Endodermal cell (in vitro differentiated cells): ENCODE results near the gene MPZL2. TPM values are rescaled to one million over a fixed set of nuclear protein-coding genes. Genes with fewer than 3 reads are reported as not detected.

Experiments
- DNase-seq: peaks from one replicate; pipeline ENCODE4 v3.0.0-alpha.2; 2017
- H3K27ac ChIP-seq: 2 replicates; pipeline ENCODE4 v1.5.1; 2013; ENCODE audit warnings: mild to moderate bottlenecking, low read depth, low read length, moderate library complexity
- H3K27me3 ChIP-seq: 2 replicates; pipeline ENCODE4 v1.6.1; 2013; ENCODE audit warnings: mild to moderate bottlenecking, low read length, moderate library complexity; ENCODE audit not compliant: insufficient read depth, control insufficient read depth, poor library complexity, severe bottlenecking
- H3K36me3 ChIP-seq: 2 replicates; pipeline ENCODE4 v1.7.0; 2013; ENCODE audit warnings: mild to moderate bottlenecking, low read length, moderate library complexity; ENCODE audit not compliant: control insufficient read depth, insufficient read depth
- H3K4me1 ChIP-seq: one replicate; pipeline ENCODE4 v1.7.0; 2013; ENCODE audit warnings: low read length; ENCODE audit not compliant: control insufficient read depth, insufficient read depth
- H3K4me3 ChIP-seq: 2 replicates; pipeline ENCODE4 v1.5.1; 2013; ENCODE audit warnings: mild to moderate bottlenecking, low read length, moderate library complexity
- H3K9ac ChIP-seq: 2 replicates; pipeline ENCODE4 v1.6.1; 2013; ENCODE audit warnings: mild to moderate bottlenecking, low read length, moderate library complexity; ENCODE audit not compliant: poor library complexity, severe bottlenecking; ENCODE audit errors: extremely low read depth
- H3K9me3 ChIP-seq: 2 replicates; pipeline ENCODE4 v1.6.1; 2013; ENCODE audit warnings: mild to moderate bottlenecking, low read length, moderate library complexity; ENCODE audit not compliant: control insufficient read depth
- H3K27ac Mint-ChIP-seq: 2 replicates; pipeline ENCODE4 v1.8.0; 2020; ENCODE audit warnings: mixed read lengths
- H3K27me3 Mint-ChIP-seq: 2 replicates; pipeline ENCODE4 v1.8.0; 2021; ENCODE audit warnings: mild to moderate bottlenecking, mixed read lengths; ENCODE audit not compliant: insufficient read depth
- H3K36me3 Mint-ChIP-seq: 2 replicates; pipeline ENCODE4 v1.8.0; 2020; ENCODE audit warnings: low read depth, mixed read lengths
- H3K4me1 Mint-ChIP-seq: 2 replicates; pipeline ENCODE4 v1.8.0; 2020; ENCODE audit warnings: mixed read lengths
- H3K4me3 Mint-ChIP-seq: 2 replicates; pipeline ENCODE4 v1.8.0; 2020; ENCODE audit warnings: mild to moderate bottlenecking, moderate library complexity, mixed read lengths
- H3K9me3 Mint-ChIP-seq: 2 replicates; pipeline ENCODE4 v1.8.0; 2020; ENCODE audit warnings: mild to moderate bottlenecking, mixed read lengths
- WGBS, 2 experiments: methylation state at CpG; one replicate each; pipeline versions ENCODE4 v1.1.5 to v1.1.7; 2013; ENCODE audit warnings: missing lambda C conversion rate in 2 of 2, mixed read lengths in 1 of 2; ENCODE audit not compliant: insufficient coverage in 1 of 2, insufficient read length in 1 of 2; 5-methylcytosine and 5-hydroxymethylcytosine counted together
- total RNA-seq, 2 donors: library from RNA; stranded (reverse); fragmentation: NEBNext Ultra II Directional in 1 of 2; extraction: Animal tissue kit (Norgen Biotek cat#: 25700) in 1 of 2; gene quantifications; 2 replicates in 1 of 2; 3 replicates in 1 of 2; pipeline ENCODE4 v1.2.1, GENCODE V29; 2021
- TF ChIP-seq, protein P1 (sequence below): fragments of 200-600 bp; sonication (generic); conservative IDR thresholded peaks from 2 replicates; pipeline ENCODE4 v1.5.0; 2021; ENCODE audit warnings: antibody characterized with exemption, mild to moderate bottlenecking

The MPZL2 gene
- total RNA-seq, 2 donors from 2014 or later, result 3.2 to 4.4 TPM

DNA sequence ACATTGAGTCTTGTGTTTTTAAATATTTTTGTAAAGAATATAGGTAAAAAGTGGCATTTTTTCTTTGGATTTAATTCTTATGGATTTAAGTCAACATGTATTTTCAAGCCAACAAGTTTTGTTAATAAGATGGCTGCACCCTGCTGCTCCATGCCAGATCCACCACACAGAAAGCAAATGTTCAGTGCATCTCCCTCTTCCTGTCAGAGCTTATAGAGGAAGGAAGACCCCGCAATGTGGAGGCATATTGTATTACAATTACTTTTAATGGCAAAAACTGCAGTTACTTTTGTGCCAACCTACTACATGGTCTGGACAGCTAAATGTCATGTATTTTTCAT is 40.1 kb upstream of the MPZL2 start:
- no peak overlapping the region for H3K27ac Mint-ChIP-seq
- peaks cover 7% of the 10 kb centered on the region for H3K4me1 Mint-ChIP-seq
- Histone ChIP-seq H3K9ac (no peak overlapping the region), H3K27ac (no peak overlapping the region), H3K27me3 (peaks cover 18% of the 10 kb centered on the region), H3K4me1 (no peaks in the 10 kb centered on the region), H3K36me3 (no peaks in the 10 kb centered on the region), H3K9me3 (no peaks in the 10 kb centered on the region), H3K4me3 (no peak overlapping the region)
- no peak for DNase-seq
- H3K36me3 Mint-ChIP-seq, result no peaks in the 10 kb centered on the region
- 71 to 100% methylated on average over 1 of the region's 1 CpG for WGBS, 2 experiments
- TF ChIP-seq, protein P1, sequence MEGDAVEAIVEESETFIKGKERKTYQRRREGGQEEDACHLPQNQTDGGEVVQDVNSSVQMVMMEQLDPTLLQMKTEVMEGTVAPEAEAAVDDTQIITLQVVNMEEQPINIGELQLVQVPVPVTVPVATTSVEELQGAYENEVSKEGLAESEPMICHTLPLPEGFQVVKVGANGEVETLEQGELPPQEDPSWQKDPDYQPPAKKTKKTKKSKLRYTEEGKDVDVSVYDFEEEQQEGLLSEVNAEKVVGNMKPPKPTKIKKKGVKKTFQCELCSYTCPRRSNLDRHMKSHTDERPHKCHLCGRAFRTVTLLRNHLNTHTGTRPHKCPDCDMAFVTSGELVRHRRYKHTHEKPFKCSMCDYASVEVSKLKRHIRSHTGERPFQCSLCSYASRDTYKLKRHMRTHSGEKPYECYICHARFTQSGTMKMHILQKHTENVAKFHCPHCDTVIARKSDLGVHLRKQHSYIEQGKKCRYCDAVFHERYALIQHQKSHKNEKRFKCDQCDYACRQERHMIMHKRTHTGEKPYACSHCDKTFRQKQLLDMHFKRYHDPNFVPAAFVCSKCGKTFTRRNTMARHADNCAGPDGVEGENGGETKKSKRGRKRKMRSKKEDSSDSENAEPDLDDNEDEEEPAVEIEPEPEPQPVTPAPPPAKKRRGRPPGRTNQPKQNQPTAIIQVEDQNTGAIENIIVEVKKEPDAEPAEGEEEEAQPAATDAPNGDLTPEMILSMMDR, result no peak
- peaks cover 27% of the 10 kb centered on the region for H3K27me3 Mint-ChIP-seq
- no peaks in the 10 kb centered on the region for H3K9me3 Mint-ChIP-seq
- H3K4me3 Mint-ChIP-seq, result no peak overlapping the region

DNA sequence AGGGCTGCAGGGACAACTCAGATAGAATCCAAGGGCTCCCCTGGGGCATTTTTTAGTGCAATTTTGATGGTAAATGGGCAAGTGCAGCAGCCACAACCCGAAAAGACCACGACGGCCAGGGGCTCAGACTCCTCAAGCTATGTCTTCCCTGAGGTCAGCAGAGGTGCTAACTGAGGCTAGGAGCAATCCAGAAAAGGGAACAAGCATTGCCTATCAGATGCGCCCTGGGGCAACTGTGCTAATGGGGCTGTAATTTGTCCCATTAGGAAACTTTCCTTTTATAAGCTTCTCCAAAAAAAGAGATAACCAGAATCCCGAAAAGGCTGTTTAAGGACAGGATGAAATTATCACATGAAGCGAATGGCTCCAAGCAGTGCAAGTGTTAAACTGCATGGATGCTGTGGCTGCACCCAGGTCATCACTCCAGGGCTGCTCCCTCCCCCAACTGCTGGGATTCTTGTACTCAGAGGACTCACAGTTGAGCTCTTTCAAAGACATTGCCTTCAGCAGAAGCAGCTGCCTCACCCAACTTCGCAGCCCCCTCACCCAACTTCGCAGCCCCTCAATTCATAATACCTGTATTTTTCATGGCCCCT is 37.6 kb upstream of the MPZL2 start:
- no peaks in the 10 kb centered on the region for H3K4me1 ChIP-seq
- no peak for DNase-seq
- H3K27ac ChIP-seq, result no peak overlapping the region
- H3K36me3 ChIP-seq, result no peaks in the 10 kb centered on the region
- WGBS, 2 experiments, result 69 to 72% methylated on average over 5 to 8 of the region's 8 CpGs
- Mint-ChIP-seq H3K4me1 (peaks cover 7% of the 10 kb centered on the region), H3K27ac (no peak overlapping the region), H3K4me3 (no peak overlapping the region), H3K27me3 (peaks cover 27% of the 10 kb centered on the region), H3K9me3 (no peaks in the 10 kb centered on the region), H3K36me3 (no peaks in the 10 kb centered on the region)
- H3K9me3 ChIP-seq, result no peaks in the 10 kb centered on the region
- no peak overlapping the region for H3K4me3 ChIP-seq
- H3K9ac ChIP-seq, result no peak overlapping the region
- H3K27me3 ChIP-seq, result peaks cover 18% of the 10 kb centered on the region
- TF ChIP-seq, protein P1, result no peak

DNA sequence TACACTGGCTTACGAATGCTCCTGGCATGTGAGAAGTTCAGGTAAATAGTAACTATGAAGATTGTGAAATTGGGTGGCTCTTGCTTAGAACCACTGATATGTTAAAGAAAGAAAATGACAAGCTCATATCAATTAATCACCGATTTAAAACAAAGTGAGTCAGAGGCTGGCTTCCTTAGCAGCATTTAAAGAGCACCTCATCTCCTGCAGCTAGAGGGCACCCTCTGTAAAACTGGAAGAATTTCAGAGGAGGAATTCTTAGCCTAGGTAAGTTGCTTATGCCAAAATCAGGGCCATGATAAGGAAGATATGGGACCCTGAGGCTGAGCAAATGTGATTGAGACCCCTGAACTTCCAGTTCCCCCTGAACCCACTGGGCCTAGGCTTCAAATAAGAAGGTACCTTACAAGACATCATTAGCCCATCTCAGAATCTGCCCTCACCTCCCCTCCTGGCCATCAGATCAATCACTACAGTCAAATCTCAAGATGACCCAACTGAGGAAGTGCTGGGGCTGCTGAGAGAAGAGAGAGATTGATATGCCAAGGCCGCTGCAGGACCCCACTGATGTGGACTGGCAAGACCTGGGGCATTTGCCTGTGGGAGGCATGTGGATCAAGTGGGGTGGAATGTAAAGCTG is 31.8 kb upstream of the MPZL2 start:
- Mint-ChIP-seq H3K4me3 (no peak overlapping the region), H3K27ac (no peak overlapping the region), H3K27me3 (peaks cover 30% of the 10 kb centered on the region), H3K4me1 (no peaks in the 10 kb centered on the region), H3K9me3 (no peaks in the 10 kb centered on the region), H3K36me3 (no peaks in the 10 kb centered on the region)
- H3K4me3 ChIP-seq, result no peak overlapping the region
- no peak overlapping the region for H3K27ac ChIP-seq
- 79 to 93% methylated on average over 2 to 3 of the region's 3 CpGs for WGBS, 2 experiments
- peaks cover 18% of the 10 kb centered on the region for H3K27me3 ChIP-seq
- H3K9me3 ChIP-seq, result no peaks in the 10 kb centered on the region
- H3K9ac ChIP-seq, result no peak overlapping the region
- peak; percentile 53 for DNase-seq
- no peaks in the 10 kb centered on the region for H3K4me1 ChIP-seq
- no peaks in the 10 kb centered on the region for H3K36me3 ChIP-seq
- TF ChIP-seq, protein P1, result peak; percentile 80
